Psoas muscle (tissue), 8 donors: ENCODE data around the gene SMS. TPM values are rescaled to one million over a fixed set of nuclear protein-coding genes. Genes with fewer than 3 reads are reported as not detected.

Experiments used
- ATAC-seq, 4 donors: fragments of 200-7000 bp; cut with Tn5 transposase; one replicate each; pipeline ENCODE4 v1.9.1; 2020; ENCODE audit warnings: moderate library complexity in 3 of 4, mild to moderate bottlenecking in 2 of 4
- DNase-seq, 2 donors: peaks; one replicate each; pipeline ENCODE4 v3.0.0-alpha.2; 2020
- H3K27ac ChIP-seq: fragments of 200-600 bp; one replicate; pipeline ENCODE4 v1.8.0; 2022
- H3K27me3 ChIP-seq, 3 donors: fragments of 200-600 bp in 1 of 3; one replicate each; pipeline versions ENCODE4 v1.6.1 to v1.8.0; 2013 to 2022; ENCODE audit warnings: low read length in 2 of 3, mild to moderate bottlenecking in 2 of 3, moderate library complexity in 1 of 3; ENCODE audit not compliant: insufficient read depth in 3 of 3
- H3K36me3 ChIP-seq, 2 donors: fragments of 200-600 bp in 1 of 2; one replicate each; pipeline versions ENCODE4 v1.6.1 to v1.8.0; 2013 to 2022; ENCODE audit warnings: low read depth in 1 of 2, mild to moderate bottlenecking in 1 of 2, moderate library complexity in 1 of 2; ENCODE audit not compliant: insufficient read depth in 1 of 2
- H3K4me1 ChIP-seq: fragments of 200-600 bp; one replicate; pipeline ENCODE4 v1.8.0; 2022
- H3K4me3 ChIP-seq: fragments of 200-600 bp; one replicate; pipeline ENCODE4 v1.8.0; 2022; ENCODE audit warnings: mild to moderate bottlenecking
- H3K9me3 ChIP-seq: fragments of 200-600 bp; one replicate; pipeline ENCODE4 v1.8.0; 2022
- CTCF ChIP-seq: fragments of 200-600 bp; IDR thresholded peaks from one replicate; pipeline ENCODE4 v1.8.0; 2022; ENCODE audit warnings: antibody characterized with exemption
- WGBS, 3 donors: extraction: QIAGEN DNeasy Blood & Tissue Kit; methylation state at CpG; one replicate each; pipeline versions ENCODE4 v1.1.6 to v1.1.7; 2013; 5-methylcytosine and 5-hydroxymethylcytosine counted together
- intact Hi-C, 2 donors: fragments of 100-400 bp; cut with DNase I; formaldehyde crosslinking; loops; one replicate each; pipeline versions ENCODE4 v1.11.0 to v1.14.2; 2022
- polyA plus RNA-seq, 3 donors: library from polyadenylated mRNA; stranded (reverse); fragments of 200-250 nt; gene quantifications; one replicate each; pipeline ENCODE4 v1.2.3, GENCODE V29; 2013
- total RNA-seq, 4 donors: library from RNA; stranded (reverse); fragmentation: NEBNext Ultra II Directional in 2 of 4; extraction: Animal tissue kit (Norgen Biotek cat#: 25700) in 2 of 4; gene quantifications; one replicate each; pipeline versions ENCODE4 v1.2.1 to v1.2.4, GENCODE V29; 2021 to 2023
- donor health status: healthy with polysubstance abuse.
- donor health status: DM: no; HTN: no; CAD: no; lungs with moderate emphysema.
- donor health status: Bipolar disorder and iron deficiency.
- donor health status: healthy.
- donor health status: DM: yes; HTN: yes; CAD: no.
- donor health status: DM: no; HTN: no; CAD: no.
- donor health status: DM: no; HTN: no; CAD: no.
- donor health status: DM: yes; HTN: yes; CAD: no.

The SMS gene
- total and polyA plus RNA-seq, 7 donors: 18.6 to 52.9 (median 41.3) TPM

- no peaks in the 10 kb centered on the region for H3K27me3 ChIP-seq
- WGBS, 3 donors: 85 to 96% (median 95%) methylated on average over 5 of the region's 5 CpGs
- no peaks in the 10 kb centered on the region for H3K9me3 ChIP-seq
- intact Hi-C loops: no loop called here
- DNase-seq (no peak), ATAC-seq (no peak)
- peaks cover 0 to 38% of the 10 kb centered on the region in 2 donors for H3K36me3 ChIP-seq
- no peak overlapping the region for H3K4me3 ChIP-seq
- no peak overlapping the region for H3K27ac ChIP-seq
- no peaks in the 10 kb centered on the region for H3K4me1 ChIP-seq
- TF ChIP-seq CTCF: no peak
Observed at GRCh38 chrX:21978346-21978745, 37.8 kb downstream of the SMS start.

- Histone ChIP-seq H3K36me3 (peaks cover 0 to 24% of the 10 kb centered on the region in 2 donors), H3K9me3 (no peaks in the 10 kb centered on the region), H3K27me3 (no peaks in the 10 kb centered on the region), H3K4me1 (no peaks in the 10 kb centered on the region), H3K27ac (no peak overlapping the region), H3K4me3 (no peak overlapping the region)
- WGBS, 3 donors: 76 to 96% (median 96%) methylated on average over 5 to 6 of the region's 6 CpGs
- intact Hi-C loops: loop anchor here (10.0 kb wide), 2 partner anchors 152 to 212 kb away; no protein-coding TSS in a partner anchor
- TF ChIP-seq CTCF: no peak
- no peak for ATAC-seq
- DNase-seq: no peak
Observed at GRCh38 chrX:21982311-21982710, 41.8 kb downstream of the SMS start.

GRCh38 chrX:21985332-21985777, 44.8 kb downstream of the SMS start:
- Histone ChIP-seq H3K27ac (no peak overlapping the region), H3K4me3 (no peak overlapping the region), H3K9me3 (no peaks in the 10 kb centered on the region), H3K27me3 (no peaks in the 10 kb centered on the region), H3K36me3 (peaks cover 0 to 23% of the 10 kb centered on the region in 2 donors), H3K4me1 (no peaks in the 10 kb centered on the region)
- ATAC-seq (peak; percentile 89 to 97 (median 94)), DNase-seq (peak in 1 of 2 donors; percentile 33)
- intact Hi-C loops: loop anchor here (2.0 to 10.0 kb wide), 3 partner anchors 149 to 209 kb away; no protein-coding TSS in a partner anchor
- peak; percentile 96 for TF ChIP-seq CTCF
- 15 to 17% (median 16%) methylated on average over 3 of the region's 3 CpGs for WGBS, 3 donors

- no peaks in the 10 kb centered on the region for H3K27me3 ChIP-seq
- no peak for ATAC-seq
Observed at GRCh38 chrX:21986596-21986995, 46.1 kb downstream of the SMS start.

More at GRCh38 chrX:21986596-21986995, 46.1 kb downstream of the SMS start:
- H3K4me3 ChIP-seq: no peak overlapping the region
- H3K9me3 ChIP-seq: no peaks in the 10 kb centered on the region
- WGBS, 3 donors: 63 to 84% (median 77%) methylated on average over 1 of the region's 1 CpG
- intact Hi-C loops: loop anchor here (10.0 kb wide), 2 partner anchors 148 to 208 kb away; no protein-coding TSS in a partner anchor
- H3K36me3 ChIP-seq: peaks cover 0 to 23% of the 10 kb centered on the region in 2 donors
- H3K27ac ChIP-seq: no peak overlapping the region
- no peak for DNase-seq
- H3K4me1 ChIP-seq: no peaks in the 10 kb centered on the region
- TF ChIP-seq CTCF: no peak
